ENCODE measurements around the gene SND1.

DNA sequence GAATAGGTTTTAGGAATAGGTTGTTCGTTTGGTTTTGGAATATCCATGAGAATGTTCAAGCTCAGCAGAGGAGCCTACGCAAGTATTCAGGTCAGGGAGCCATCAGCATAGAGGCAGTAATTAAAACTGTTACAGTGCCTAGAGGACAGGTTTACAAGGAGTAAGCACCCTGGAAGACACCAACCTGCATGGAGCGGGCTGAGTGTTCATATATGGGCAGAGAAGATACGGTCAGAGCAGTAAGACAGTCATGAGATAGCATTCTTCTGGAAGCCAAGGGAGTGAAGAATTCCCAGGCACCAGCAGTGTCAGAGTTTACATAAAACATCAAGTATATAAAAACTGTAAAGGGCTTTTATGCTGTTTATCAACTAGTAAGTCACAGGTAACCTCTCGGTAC, 282.7 kb downstream of the SND1 start:
- no peak for TF ChIP-seq FOXA1 (IDR thresholded peaks at IDR 0.05)
- TF ChIP-seq SP1 (IDR thresholded peaks at IDR 0.05): no peak
- no peak for TF ChIP-seq FOXK2 (IDR thresholded peaks at IDR 0.05)
- TF ChIP-seq HDGF (IDR thresholded peaks at IDR 0.05; ENCODE audit: borderline replicate concordance): no peak
- TF ChIP-seq TARDBP (IDR thresholded peaks at IDR 0.05): no peak
- TF ChIP-seq, protein P1, sequence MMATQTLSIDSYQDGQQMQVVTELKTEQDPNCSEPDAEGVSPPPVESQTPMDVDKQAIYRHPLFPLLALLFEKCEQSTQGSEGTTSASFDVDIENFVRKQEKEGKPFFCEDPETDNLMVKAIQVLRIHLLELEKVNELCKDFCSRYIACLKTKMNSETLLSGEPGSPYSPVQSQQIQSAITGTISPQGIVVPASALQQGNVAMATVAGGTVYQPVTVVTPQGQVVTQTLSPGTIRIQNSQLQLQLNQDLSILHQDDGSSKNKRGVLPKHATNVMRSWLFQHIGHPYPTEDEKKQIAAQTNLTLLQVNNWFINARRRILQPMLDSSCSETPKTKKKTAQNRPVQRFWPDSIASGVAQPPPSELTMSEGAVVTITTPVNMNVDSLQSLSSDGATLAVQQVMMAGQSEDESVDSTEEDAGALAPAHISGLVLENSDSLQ (IDR thresholded peaks at IDR 0.05): no peak
- no peak for TF ChIP-seq L3MBTL2 (conservative IDR thresholded peaks at IDR 0.05)
- no peak for TF ChIP-seq ELF4 (IDR thresholded peaks at IDR 0.05)
- TF ChIP-seq CTBP1 (IDR thresholded peaks at IDR 0.05; ENCODE audit: borderline replicate concordance): no peak
- TF ChIP-seq SUZ12 (IDR thresholded peaks at IDR 0.05): no peak
